GM21717 (cell line): ENCODE measurements around the gene C7orf25.
"Not testable (repeated sequence)": the region's sequence is repeated elsewhere in the genome, so short reads cannot be mapped to it uniquely, and the experiment has no call there.

Source experiments
- ATAC-seq: cut with Tn5 transposase; IDR thresholded peaks from one replicate; pipeline ENCODE4 v1.9.1; 2021; ENCODE audit warnings: mild to moderate bottlenecking, moderate library complexity; ENCODE audit not compliant: unreplicated experiment

C7orf25 gene

GRCh38 chr7:42930889-42931288 lies 19.0 kb upstream of the C7orf25 start:
- no peak for ATAC-seq

- ATAC-seq = no peak
Observed at GRCh38 chr7:42929449-42929848, 17.6 kb upstream of the C7orf25 start.

GRCh38 chr7:42928754-42929153 lies 16.9 kb upstream of the C7orf25 start:
- ATAC-seq = no peak

- ATAC-seq = no peak
Observed at GRCh38 chr7:42926204-42926603, 14.3 kb upstream of the C7orf25 start.

GRCh38 chr7:42925630-42926029 lies 13.8 kb upstream of the C7orf25 start:
- no peak for ATAC-seq

GRCh38 chr7:42924223-42924838 lies 12.5 kb upstream of the C7orf25 start:
- ATAC-seq = no peak

GRCh38 chr7:42922017-42922753 lies 10.3 kb upstream of the C7orf25 start:
- no peak for ATAC-seq

GRCh38 chr7:42915356-42915755 lies 3.5 kb upstream of the C7orf25 start:
- ATAC-seq = no peak

- ATAC-seq = no peak
Observed at GRCh38 chr7:42914421-42915045, 2.7 kb upstream of the C7orf25 start.

GRCh38 chr7:42914009-42914408 lies 2.1 kb upstream of the C7orf25 start:
- no peak for ATAC-seq

- no peak for ATAC-seq
Observed at GRCh38 chr7:42913591-42913990, 1.7 kb upstream of the C7orf25 start.

GRCh38 chr7:42910306-42910705 lies 1.6 kb downstream of the C7orf25 start:
- no peak for ATAC-seq

GRCh38 chr7:42907316-42907715 lies 4.6 kb downstream of the C7orf25 start:
- ATAC-seq = no peak

- no peak for ATAC-seq
Observed at GRCh38 chr7:42906181-42906580, 5.7 kb downstream of the C7orf25 start.

GRCh38 chr7:42902331-42902730 lies 9.5 kb downstream of the C7orf25 start:
- no peak for ATAC-seq

GRCh38 chr7:42900842-42901241 lies 11.0 kb downstream of the C7orf25 start:
- ATAC-seq = no peak

GRCh38 chr7:42893346-42894240 lies 18.3 kb downstream of the C7orf25 start:
- no peak for ATAC-seq

- no peak for ATAC-seq
Observed at GRCh38 chr7:42886893-42887505, 24.9 kb downstream of the C7orf25 start.

GRCh38 chr7:42886129-42886528 lies 25.7 kb downstream of the C7orf25 start:
- no peak for ATAC-seq

- not testable (repeated sequence) for ATAC-seq
Observed at GRCh38 chr7:42885183-42885582, 26.7 kb downstream of the C7orf25 start.

- no peak for ATAC-seq
Observed at GRCh38 chr7:42883950-42884349, 27.9 kb downstream of the C7orf25 start.
